Mucosa of descending colon (tissue), 3 donors: Measurements from ENCODE around the gene NUDCD3. TPM values are rescaled to one million over a fixed set of nuclear protein-coding genes. Genes with fewer than 3 reads are reported as not detected.

ENCODE experiments used
- ATAC-seq: fragments of 200-7000 bp; cut with Tn5 transposase; one replicate; pipeline ENCODE4 v1.9.1; 2020; ENCODE audit warnings: mild to moderate bottlenecking, moderate library complexity
- DNase-seq, 3 donors: peaks; one replicate each; pipeline ENCODE4 v3.0.0-alpha.2; 2020
- H3K36me3 ChIP-seq: fragments of 200-600 bp; one replicate; pipeline ENCODE4 v1.8.0; 2021; ENCODE audit warnings: low read depth, mild to moderate bottlenecking
- H3K4me1 ChIP-seq: fragments of 200-600 bp; one replicate; pipeline ENCODE4 v1.8.0; 2021; ENCODE audit warnings: low read depth, mild to moderate bottlenecking
- H3K4me3 ChIP-seq: fragments of 200-600 bp; one replicate; pipeline ENCODE4 v1.8.0; 2021; ENCODE audit warnings: mild to moderate bottlenecking
- H3K9me3 ChIP-seq: fragments of 200-600 bp; one replicate; pipeline ENCODE4 v1.8.0; 2021; ENCODE audit warnings: mild to moderate bottlenecking
- CTCF ChIP-seq: fragments of 200-600 bp; IDR thresholded peaks from one replicate; pipeline ENCODE4 v1.8.0; 2022; ENCODE audit warnings: antibody characterized with exemption, mild to moderate bottlenecking
- intact Hi-C, 2 donors: fragments of 100-400 bp; cut with DNase I in 1 of 2; cut with micrococcal nuclease in 1 of 2; formaldehyde crosslinking; loops; one replicate each; pipeline versions ENCODE4 v1.11.0 to v1.11.1; 2022; cut with DNase I, micrococcal nuclease
- total RNA-seq, 3 donors: library from RNA; stranded (reverse); fragmentation: NEBNext Ultra II Directional in 2 of 3; extraction: Animal tissue kit (Norgen Biotek cat#: 25700) in 2 of 3; gene quantifications; one replicate each; pipeline versions ENCODE4 v1.2.1 to v1.2.4, GENCODE V29; 2021 to 2023
- donor health status: DM: no; HTN: no; CAD: no; lungs with moderate emphysema.
- donor health status: DM: no; HTN: no; CAD: no.
- donor health status: DM: no; HTN: yes; CAD: no.

NUDCD3 gene
- total RNA-seq, 3 donors from 2014 or later, result 66.3 to 108 (median 76.0) TPM

- H3K9me3 ChIP-seq, result no peaks in the 10 kb centered on the region
- DNase-seq (no peak), ATAC-seq (no peak)
- no peak overlapping the region for H3K4me3 ChIP-seq
- intact Hi-C loops, result no loop called here
- H3K36me3 ChIP-seq, result peaks cover 4% of the 10 kb centered on the region
- no peak for TF ChIP-seq CTCF
- no peaks in the 10 kb centered on the region for H3K4me1 ChIP-seq
These were observed 103.1 kb downstream of the NUDCD3 start for GRCh38 chr7:44387389-44387788.

- Histone ChIP-seq H3K4me1 (no peaks in the 10 kb centered on the region), H3K36me3 (peaks cover 4% of the 10 kb centered on the region), H3K4me3 (no peak overlapping the region), H3K9me3 (no peaks in the 10 kb centered on the region)
- TF ChIP-seq CTCF, result no peak
- ATAC-seq (no peak), DNase-seq (no peak)
- intact Hi-C loops, result no loop called here
These were observed 104.1 kb downstream of the NUDCD3 start for GRCh38 chr7:44386139-44386913.

GRCh38 chr7:44385434-44386138, 104.9 kb downstream of the NUDCD3 start:
- no peaks in the 10 kb centered on the region for H3K4me1 ChIP-seq
- DNase-seq (no peak), ATAC-seq (no peak)
- intact Hi-C loops, result no loop called here
- no peaks in the 10 kb centered on the region for H3K9me3 ChIP-seq
- no peak for TF ChIP-seq CTCF
- peaks cover 4% of the 10 kb centered on the region for H3K36me3 ChIP-seq
- H3K4me3 ChIP-seq, result no peak overlapping the region

GRCh38 chr7:44384586-44385433, 105.6 kb downstream of the NUDCD3 start:
- no peak for DNase-seq
- intact Hi-C loops, result no loop called here

More at GRCh38 chr7:44384586-44385433, 105.6 kb downstream of the NUDCD3 start:
- no peaks in the 10 kb centered on the region for H3K4me1 ChIP-seq
- no peak for TF ChIP-seq CTCF
- H3K9me3 ChIP-seq, result no peaks in the 10 kb centered on the region
- H3K4me3 ChIP-seq, result no peak overlapping the region
- H3K36me3 ChIP-seq, result peaks cover 4% of the 10 kb centered on the region
- ATAC-seq, result no peak
